HCT116 (cell line): ENCODE measurements around the gene CUX1. TPM values are rescaled to one million over a fixed set of nuclear protein-coding genes. Genes with fewer than 3 reads are reported as not detected.

ENCODE experiments used
- ATAC-seq: fragments of 200-7000 bp; cut with Tn5 transposase; 2 replicates; pipeline ENCODE4 v1.9.1; 2020; ENCODE audit warnings: mild to moderate bottlenecking, moderate library complexity
- BruUV-seq: library from RNA; stranded (reverse); fragments of 400-500 nt; replicated peaks from 2 replicates; lab custom pipeline; 2021; lab: Mats Ljungman, UMichigan
- CTCF ChIA-PET: fragments of 300-600 bp; sonication (Branson Sonifier 250); formaldehyde crosslinking; loops from one replicate; lab custom pipeline; 2021; ENCODE audit warnings: antibody characterized with exemption; lab: Charles Lee
- POLR2A ChIA-PET: fragments of 300-600, 350-600 bp; sonication (Branson Sonifier 250); formaldehyde crosslinking; loops from one replicate; lab custom pipeline; 2021; ENCODE audit warnings: antibody characterized with exemption; lab: Charles Lee
- RAD21 ChIA-PET, 2 experiments: fragments of 300-600 bp; sonication (Branson Sonifier 250); formaldehyde crosslinking; loops; one replicate each; lab custom pipeline; 2023; ENCODE audit warnings: low total read pairs in 2 of 2; ENCODE audit not compliant: uncharacterized antibody in 2 of 2, unreplicated experiment in 2 of 2, low non-redundant PET in 1 of 2; lab: Charles Lee
- DNase-seq: peaks from one replicate; pipeline ENCODE4 v3.0.0-alpha.2; 2010; ENCODE audit warnings: low read depth, low spot score
- H2AFZ ChIP-seq: fragments of 200-600 bp; shearing (Covaris generic), sonication (generic); 2 replicates; pipeline ENCODE4 v1.6.1; 2017; ENCODE audit warnings: low read depth, mixed run types, mixed read lengths, antibody characterized with exemption, low read length; ENCODE audit not compliant: poor library complexity, severe bottlenecking
- H3K27ac ChIP-seq: 2 replicates; pipeline ENCODE4 v1.5.1; 2012; ENCODE audit warnings: low read depth, low read length
- H3K27me3 ChIP-seq: fragments of 200-600 bp; sonication (generic); 2 replicates; pipeline ENCODE4 v1.6.1; 2016; ENCODE audit warnings: mixed run types, low read length, mixed read lengths; ENCODE audit not compliant: insufficient read depth
- H3K36me3 ChIP-seq, 2 experiments: fragments of 200-500 bp in 1 of 2; fragments of 200-600 bp in 1 of 2; sonication (Bioruptor generic) in 1 of 2; sonication (generic) in 1 of 2; 2 replicates each; pipeline versions ENCODE4 v1.5.1 to v1.6.1; 2014 to 2016; ENCODE audit warnings: low read length in 2 of 2, inconsistent platforms in 1 of 2, mixed read lengths in 1 of 2, mixed run types in 1 of 2; ENCODE audit not compliant: insufficient read depth in 2 of 2, control insufficient read depth in 1 of 2
- H3K4me1 ChIP-seq, 2 experiments: fragments of 200-600 bp in 1 of 2; sonication (generic) in 1 of 2; 2 replicates each; pipeline versions ENCODE4 v1.5.1 to v1.6.1; 2012 to 2017; ENCODE audit warnings: low read length in 2 of 2, inconsistent platforms in 1 of 2, mild to moderate bottlenecking in 1 of 2, mixed read lengths in 1 of 2, mixed run types in 1 of 2, moderate library complexity in 1 of 2; ENCODE audit not compliant: insufficient read depth in 2 of 2, control insufficient read depth in 1 of 2
- H3K4me2 ChIP-seq: fragments of 200-600 bp; sonication (generic); 2 replicates; pipeline ENCODE4 v1.6.1; 2017; ENCODE audit warnings: mixed run types, low read length, mixed read lengths
- H3K4me3 ChIP-seq, 2 experiments: fragments of 200-600 bp in 1 of 2; sonication (generic) in 1 of 2; replicated peaks in 1 of 2; 2 replicates each; pipeline ENCODE4 v1.5.1; 2011 to 2016; ENCODE audit warnings: low read length in 2 of 2, control low read depth in 1 of 2, low read depth in 1 of 2, mild to moderate bottlenecking in 1 of 2, mixed read lengths in 1 of 2, mixed run types in 1 of 2
- H3K79me2 ChIP-seq: fragments of 200-600 bp; sonication (generic); 2 replicates; pipeline ENCODE4 v1.6.1; 2017; ENCODE audit warnings: mild to moderate bottlenecking, mixed run types, low read length, moderate library complexity, mixed read lengths; ENCODE audit not compliant: insufficient read depth
- H3K9ac ChIP-seq: fragments of 200-600 bp; sonication (generic); 2 replicates; pipeline ENCODE4 v1.6.1; 2016; ENCODE audit warnings: low read length, mixed read lengths
- H3K9me2 ChIP-seq: fragments of 200-600 bp; sonication (generic), shearing (Covaris generic); 2 replicates; pipeline ENCODE4 v1.6.1; 2017; ENCODE audit warnings: mixed run types, mild to moderate bottlenecking, moderate library complexity; ENCODE audit not compliant: insufficient read depth
- H3K9me3 ChIP-seq, 2 experiments: fragments of 200-500 bp in 1 of 2; fragments of 200-600 bp in 1 of 2; sonication (Bioruptor generic) in 1 of 2; sonication (generic) in 1 of 2; 2 replicates each; pipeline ENCODE4 v1.6.1; 2014 to 2017; ENCODE audit warnings: low read length in 2 of 2, mixed read lengths in 2 of 2, inconsistent platforms in 1 of 2, low read depth in 1 of 2, mild to moderate bottlenecking in 1 of 2, mixed run types in 1 of 2, moderate library complexity in 1 of 2; ENCODE audit not compliant: control insufficient read depth in 1 of 2, insufficient read depth in 1 of 2
- H4K20me1 ChIP-seq: fragments of 200-600 bp; sonication (generic), shearing (Covaris generic); 2 replicates; pipeline ENCODE4 v1.6.1; 2017; ENCODE audit warnings: mixed run types, mild to moderate bottlenecking, moderate library complexity; ENCODE audit not compliant: insufficient read depth
- ATF3 ChIP-seq: IDR thresholded peaks from 2 replicates; pipeline ENCODE4 v1.6.1; 2012
- CBX3 ChIP-seq: IDR thresholded peaks from 2 replicates; pipeline ENCODE4 v1.6.1; 2012; ENCODE audit warnings: low read depth
- CEBPB ChIP-seq: IDR thresholded peaks from 2 replicates; pipeline ENCODE4 v1.6.1; 2012; ENCODE audit warnings: low read depth
- EGR1 ChIP-seq: IDR thresholded peaks from 2 replicates; pipeline ENCODE4 v1.6.1; 2012; ENCODE audit warnings: low read depth
- ELF1 ChIP-seq: IDR thresholded peaks from 2 replicates; pipeline ENCODE4 v1.6.1; 2012; ENCODE audit warnings: low read depth, borderline replicate concordance
- MAX ChIP-seq: IDR thresholded peaks from 2 replicates; pipeline ENCODE4 v1.6.1; 2012
- POLR2AphosphoS5 ChIP-seq: IDR thresholded peaks from 2 replicates; pipeline ENCODE4 v1.6.1; 2011; ENCODE audit warnings: mild to moderate bottlenecking, low read depth, low read length, moderate library complexity
- RAD21 ChIP-seq: IDR thresholded peaks from 2 replicates; pipeline ENCODE4 v1.6.1; 2012; ENCODE audit warnings: low read depth, mild to moderate bottlenecking
- REST ChIP-seq: IDR thresholded peaks from 2 replicates; pipeline ENCODE4 v1.6.1; 2012; ENCODE audit warnings: low read depth
- SRF ChIP-seq: IDR thresholded peaks from 2 replicates; pipeline ENCODE4 v1.6.1; 2012; ENCODE audit warnings: low read depth
- YY1 ChIP-seq: IDR thresholded peaks from 2 replicates; pipeline ENCODE4 v1.6.1; 2011; ENCODE audit warnings: low read length, low read depth, moderate library complexity, mild to moderate bottlenecking; ENCODE audit not compliant: insufficient replicate concordance; ENCODE audit errors: extremely low read depth
- intact Hi-C: fragments of 100-400 bp; cut with micrococcal nuclease; formaldehyde crosslinking; loops from 2 replicates; pipeline ENCODE4 v1.10.0; 2022
- total RNA-seq: library from RNA; stranded (reverse); gene quantifications from one replicate; pipeline ENCODE4 v1.2.1, GENCODE V29; 2021; ENCODE audit not compliant: unreplicated experiment

Gene CUX1
- total RNA-seq, 1 experiment from 2014 or later = 68.9 TPM

DNA sequence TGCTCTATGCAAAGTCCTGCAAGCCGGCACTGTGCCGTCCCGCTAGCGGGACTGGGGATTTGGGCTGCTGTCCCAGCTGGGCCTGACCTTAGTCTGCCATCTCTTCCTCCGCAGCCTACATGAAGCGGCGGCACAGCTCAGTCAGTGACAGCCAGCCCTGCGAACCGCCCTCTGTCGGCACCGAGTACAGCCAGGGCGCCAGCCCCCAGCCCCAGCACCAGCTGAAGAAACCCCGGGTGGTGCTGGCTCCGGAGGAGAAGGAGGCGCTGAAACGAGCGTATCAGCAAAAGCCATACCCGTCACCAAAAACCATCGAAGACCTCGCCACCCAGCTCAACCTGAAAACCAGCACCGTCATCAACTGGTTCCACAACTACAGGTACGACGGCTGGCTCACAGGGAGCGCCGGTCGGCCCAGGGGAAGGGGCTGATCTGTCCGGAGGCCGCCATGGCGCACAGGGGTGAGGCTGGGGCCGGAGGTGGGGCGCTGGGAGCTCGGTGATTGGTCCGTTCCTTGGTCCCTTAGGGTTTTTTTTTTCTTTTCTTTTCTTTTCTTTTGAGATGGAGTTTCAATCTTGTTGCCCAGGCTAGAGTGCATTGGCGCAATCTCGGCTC, 421.9 kb downstream of the CUX1 start:
- H3K4me3 ChIP-seq = no peak overlapping the region
- no peak overlapping the region for H3K27ac ChIP-seq
- CTCF ChIA-PET = no interaction called here
- H3K9me2 ChIP-seq = no peaks in the 10 kb centered on the region
- no TSS peak for BruUV-seq
- H3K79me2 ChIP-seq = no peaks in the 10 kb centered on the region
- H3K4me1 ChIP-seq = peaks cover 0 to 6% of the 10 kb centered on the region in 2 experiments; a peak in 1 of 4 replicates
- no peak overlapping the region for H3K4me2 ChIP-seq
- POLR2A ChIA-PET = no interaction called here
- TF ChIP-seq CEBPB (no peak), YY1 (no peak), POLR2AphosphoS5 (no peak), ATF3 (no peak), SRF (no peak), CBX3 (no peak), ELF1 (no peak), MAX (no peak), EGR1 (no peak), RAD21 (no peak), REST (no peak)
- H4K20me1 ChIP-seq = no peaks in the 10 kb centered on the region
- DNase-seq (no peak), ATAC-seq (no peak)
- H3K9me3 ChIP-seq = no peaks in the 10 kb centered on the region
- intact Hi-C loops = loop anchor here (10.0 kb wide), 1 partner anchor 385 kb away; no protein-coding TSS in a partner anchor
- H3K27me3 ChIP-seq = no peaks in the 10 kb centered on the region
- H2AFZ ChIP-seq = no peak overlapping the region
- H3K36me3 ChIP-seq = peaks cover 0 to 3% of the 10 kb centered on the region in 2 experiments; a peak in 2 of 4 replicates
- RAD21 ChIA-PET = no interaction called here
- H3K9ac ChIP-seq = no peak overlapping the region
